ENCODE results near the gene ANKRD24. TPM values are rescaled to one million over a fixed set of nuclear protein-coding genes. Genes with fewer than 3 reads are reported as not detected.

Gene ANKRD24
- total and polyA plus RNA-seq, 3 experiments from 2014 or later = 0.48 to 0.90 (median 0.89) TPM

GRCh38 chr19:4196587-4197148, 14.2 kb downstream of the ANKRD24 start:
- Mint-ChIP-seq H3K27ac (no peak overlapping the region), H3K9me3 (no peaks in the 10 kb centered on the region), H3K36me3 (peaks cover 0 to 11% (median 0%) of the 10 kb centered on the region in 3 donors), H3K27me3 (peaks cover 47 to 52% of the 10 kb centered on the region in 2 donors), H3K4me3 (no peak overlapping the region), H3K4me1 (peaks cover 9 to 13% (median 10%) of the 10 kb centered on the region in 3 donors)
- Histone ChIP-seq H3K4me1 (ENCODE audit: insufficient read depth, low read length) (no peaks in the 10 kb centered on the region), H3K4me3 (ENCODE audit: low read length) (no peak overlapping the region), H3K36me3 (ENCODE audit: insufficient read depth, low read length) (no peaks in the 10 kb centered on the region), H3K27ac (ENCODE audit: low read depth, low read length) (no peak overlapping the region), H3K27me3 (ENCODE audit: insufficient read depth, low read length, poor library complexity, severe bottlenecking) (peaks cover 22% of the 10 kb centered on the region), H3K9me3 (ENCODE audit: low read length) (no peaks in the 10 kb centered on the region)
- ChIA-PET CTCF (no interaction called here), POLR2A (no interaction called here)
- no peak for DNase-seq

GRCh38 chr19:4197228-4197624, 14.7 kb downstream of the ANKRD24 start:
- H3K4me3 ChIP-seq (ENCODE audit: low read length) = no peak overlapping the region
- H3K9me3 ChIP-seq (ENCODE audit: low read length) = no peaks in the 10 kb centered on the region
- no peaks in the 10 kb centered on the region for H3K4me1 ChIP-seq (ENCODE audit: insufficient read depth, low read length)
- POLR2A ChIA-PET = no interaction called here
- CTCF ChIA-PET = no interaction called here
- peaks cover 47 to 52% of the 10 kb centered on the region in 2 donors for H3K27me3 Mint-ChIP-seq
- peaks cover 0 to 11% (median 0%) of the 10 kb centered on the region in 3 donors for H3K36me3 Mint-ChIP-seq
- peaks cover 9 to 13% (median 10%) of the 10 kb centered on the region in 3 donors for H3K4me1 Mint-ChIP-seq
- peaks cover 22% of the 10 kb centered on the region for H3K27me3 ChIP-seq (ENCODE audit: insufficient read depth, low read length, poor library complexity, severe bottlenecking)
- no peaks in the 10 kb centered on the region for H3K36me3 ChIP-seq (ENCODE audit: insufficient read depth, low read length)
- H3K4me3 Mint-ChIP-seq = no peak overlapping the region
- peak overlapping the region in 2 of 8 donors; percentile 17 to 20 for H3K27ac Mint-ChIP-seq
- no peaks in the 10 kb centered on the region for H3K9me3 Mint-ChIP-seq
- no peak for DNase-seq
- no peak overlapping the region for H3K27ac ChIP-seq (ENCODE audit: low read depth, low read length)

GRCh38 chr19:4197625-4198466, 15.4 kb downstream of the ANKRD24 start:
- H3K27ac Mint-ChIP-seq = peak overlapping the region in 2 of 8 donors; percentile 17 to 20
- no peaks in the 10 kb centered on the region for H3K36me3 ChIP-seq (ENCODE audit: insufficient read depth, low read length)

GRCh38 chr19:4198467-4199126, 16.1 kb downstream of the ANKRD24 start:
- no peaks in the 10 kb centered on the region for H3K4me1 ChIP-seq (ENCODE audit: insufficient read depth, low read length)
- no peak overlapping the region for H3K27ac ChIP-seq (ENCODE audit: low read depth, low read length)
- peaks cover 22% of the 10 kb centered on the region for H3K27me3 ChIP-seq (ENCODE audit: insufficient read depth, low read length, poor library complexity, severe bottlenecking)
- DNase-seq = no peak
- H3K4me3 Mint-ChIP-seq = peak overlapping the region in 1 of 7 donors; percentile 26
- POLR2A ChIA-PET = no interaction called here
- H3K36me3 Mint-ChIP-seq = peaks cover 0 to 11% (median 0%) of the 10 kb centered on the region in 3 donors
- H3K4me3 ChIP-seq (ENCODE audit: low read length) = no peak overlapping the region
- no peak overlapping the region for H3K27ac Mint-ChIP-seq
- peaks cover 39 to 47% of the 10 kb centered on the region in 2 donors for H3K27me3 Mint-ChIP-seq
- H3K4me1 Mint-ChIP-seq = peaks cover 9 to 13% (median 10%) of the 10 kb centered on the region in 3 donors
- H3K36me3 ChIP-seq (ENCODE audit: insufficient read depth, low read length) = no peaks in the 10 kb centered on the region
- CTCF ChIA-PET = no interaction called here
- H3K9me3 ChIP-seq (ENCODE audit: low read length) = no peaks in the 10 kb centered on the region
- H3K9me3 Mint-ChIP-seq = no peaks in the 10 kb centered on the region

More at GRCh38 chr19:4197625-4198466, 15.4 kb downstream of the ANKRD24 start:
- peaks cover 44 to 52% of the 10 kb centered on the region in 2 donors for H3K27me3 Mint-ChIP-seq
- H3K36me3 Mint-ChIP-seq = peaks cover 0 to 11% (median 0%) of the 10 kb centered on the region in 3 donors
- Histone ChIP-seq H3K9me3 (ENCODE audit: low read length) (no peaks in the 10 kb centered on the region), H3K4me1 (ENCODE audit: insufficient read depth, low read length) (no peaks in the 10 kb centered on the region), H3K27me3 (ENCODE audit: insufficient read depth, low read length, poor library complexity, severe bottlenecking) (peaks cover 22% of the 10 kb centered on the region), H3K4me3 (ENCODE audit: low read length) (no peak overlapping the region), H3K27ac (ENCODE audit: low read depth, low read length) (no peak overlapping the region)
- peaks cover 9 to 13% (median 10%) of the 10 kb centered on the region in 3 donors for H3K4me1 Mint-ChIP-seq
- ChIA-PET CTCF (no interaction called here), POLR2A (no interaction called here)
- H3K9me3 Mint-ChIP-seq = no peaks in the 10 kb centered on the region
- DNase-seq = no peak
- H3K4me3 Mint-ChIP-seq = peak overlapping the region in 1 of 7 donors; percentile 49

GRCh38 chr19:4199699-4200293, 17.3 kb downstream of the ANKRD24 start:
- H3K4me3 Mint-ChIP-seq = no peak overlapping the region
- H3K36me3 ChIP-seq (ENCODE audit: insufficient read depth, low read length) = no peaks in the 10 kb centered on the region
- peaks cover 29 to 39% of the 10 kb centered on the region in 2 donors for H3K27me3 Mint-ChIP-seq
- H3K4me1 Mint-ChIP-seq = peaks cover 13 to 15% (median 13%) of the 10 kb centered on the region in 3 donors
- peaks cover 5% of the 10 kb centered on the region for H3K4me1 ChIP-seq (ENCODE audit: insufficient read depth, low read length)
- no peak overlapping the region for H3K4me3 ChIP-seq (ENCODE audit: low read length)
- H3K27ac Mint-ChIP-seq = no peak overlapping the region
- ChIA-PET CTCF (no interaction called here), POLR2A (no interaction called here)
- DNase-seq = no peak
- peaks cover 22% of the 10 kb centered on the region for H3K27me3 ChIP-seq (ENCODE audit: insufficient read depth, low read length, poor library complexity, severe bottlenecking)
- H3K9me3 ChIP-seq (ENCODE audit: low read length) = no peaks in the 10 kb centered on the region
- H3K36me3 Mint-ChIP-seq = peaks cover 0 to 5% (median 0%) of the 10 kb centered on the region in 3 donors
- no peak overlapping the region for H3K27ac ChIP-seq (ENCODE audit: low read depth, low read length)
- H3K9me3 Mint-ChIP-seq = no peaks in the 10 kb centered on the region

GRCh38 chr19:4200940-4201542, 18.6 kb downstream of the ANKRD24 start:
- Histone ChIP-seq H3K4me1 (ENCODE audit: insufficient read depth, low read length) (peaks cover 5% of the 10 kb centered on the region), H3K4me3 (ENCODE audit: low read length) (no peak overlapping the region), H3K27ac (ENCODE audit: low read depth, low read length) (no peak overlapping the region), H3K9me3 (ENCODE audit: low read length) (no peaks in the 10 kb centered on the region), H3K27me3 (ENCODE audit: insufficient read depth, low read length, poor library complexity, severe bottlenecking) (peaks cover 18% of the 10 kb centered on the region), H3K36me3 (ENCODE audit: insufficient read depth, low read length) (no peaks in the 10 kb centered on the region)
- ChIA-PET POLR2A (interaction anchor here (0.6 kb wide), 1 partner anchor 483 kb away, joined by 3 read pairs; no protein-coding TSS in a partner anchor), CTCF (interaction anchor here (0.6 to 2.3 kb wide), 6 partner anchors 8 to 216 kb away, joined by 3 to 9 read pairs (median 4); partner anchors contain the start of gene EEF2)
- no peak for DNase-seq
- Mint-ChIP-seq H3K4me1 (peaks cover 13 to 15% (median 13%) of the 10 kb centered on the region in 3 donors), H3K27ac (peak overlapping the region in 1 of 8 donors; percentile 1), H3K27me3 (peaks cover 23 to 29% of the 10 kb centered on the region in 2 donors), H3K9me3 (no peaks in the 10 kb centered on the region), H3K4me3 (no peak overlapping the region), H3K36me3 (peaks cover 0 to 4% (median 0%) of the 10 kb centered on the region in 3 donors)

GRCh38 chr19:4201798-4202197, 19.3 kb downstream of the ANKRD24 start:
- Mint-ChIP-seq H3K27me3 (peaks cover 16 to 25% of the 10 kb centered on the region in 2 donors), H3K27ac (no peak overlapping the region), H3K4me1 (peaks cover 13 to 15% (median 13%) of the 10 kb centered on the region in 3 donors), H3K36me3 (peaks cover 0 to 4% (median 0%) of the 10 kb centered on the region in 3 donors), H3K4me3 (no peak overlapping the region), H3K9me3 (no peaks in the 10 kb centered on the region)
- no peaks in the 10 kb centered on the region for H3K9me3 ChIP-seq (ENCODE audit: low read length)
- H3K4me1 ChIP-seq (ENCODE audit: insufficient read depth, low read length) = peaks cover 5% of the 10 kb centered on the region
- no peak overlapping the region for H3K4me3 ChIP-seq (ENCODE audit: low read length)
- no peak overlapping the region for H3K27ac ChIP-seq (ENCODE audit: low read depth, low read length)
- CTCF ChIA-PET = interaction anchor here (0.8 to 2.3 kb wide), 6 partner anchors 9 to 216 kb away, joined by 3 to 9 read pairs (median 4); partner anchors contain the start of gene EEF2
- POLR2A ChIA-PET = no interaction called here
- H3K36me3 ChIP-seq (ENCODE audit: insufficient read depth, low read length) = no peaks in the 10 kb centered on the region
- no peak for DNase-seq
- peaks cover 11% of the 10 kb centered on the region for H3K27me3 ChIP-seq (ENCODE audit: insufficient read depth, low read length, poor library complexity, severe bottlenecking)

All from CD8-positive, alpha-beta memory T cell (primary cell).